Neural cell (in vitro differentiated cells): Measurements from ENCODE around the gene TNS3. TPM values are rescaled to one million over a fixed set of nuclear protein-coding genes. Genes with fewer than 3 reads are reported as not detected.

Experiments used
- H2AFZ ChIP-seq: fragments of 200-600, 300-800 bp; sonication (generic), shearing (Covaris generic); 2 replicates; pipeline ENCODE4 v1.6.0; 2014; ENCODE audit warnings: low read depth, mild to moderate bottlenecking, antibody characterized with exemption, low read length, moderate library complexity
- H3F3A ChIP-seq: fragments of 200-600 bp; shearing (Covaris generic); 2 replicates; pipeline ENCODE4 v1.6.1; 2016; ENCODE audit warnings: mild to moderate bottlenecking, moderate library complexity, mixed read lengths, antibody characterized with exemption, low read length; ENCODE audit not compliant: insufficient read depth, poor library complexity, severe bottlenecking
- H3K27ac ChIP-seq: fragments of 200-600, 300-800 bp; sonication (generic), shearing (Covaris generic); 2 replicates; pipeline ENCODE4 v1.5.1; 2014; ENCODE audit warnings: mild to moderate bottlenecking, low read length, moderate library complexity
- H3K27me3 ChIP-seq: fragments of 300-800, 200-600 bp; sonication (generic), shearing (Covaris generic); 2 replicates; pipeline ENCODE4 v1.6.0; 2014; ENCODE audit warnings: mild to moderate bottlenecking, low read depth, low read length, moderate library complexity; ENCODE audit not compliant: insufficient read depth
- H3K36me3 ChIP-seq: fragments of 300-800, 200-600 bp; sonication (generic), shearing (Covaris generic); 2 replicates; pipeline ENCODE4 v1.5.1; 2014; ENCODE audit warnings: mild to moderate bottlenecking, antibody characterized with exemption, low read length, moderate library complexity; ENCODE audit not compliant: insufficient read depth
- H3K4me2 ChIP-seq: fragments of 300-800, 200-600 bp; sonication (generic), shearing (Covaris generic); 2 replicates; pipeline ENCODE4 v1.6.0; 2014; ENCODE audit warnings: mild to moderate bottlenecking, low read length
- H3K4me3 ChIP-seq: fragments of 300-800, 200-600 bp; sonication (generic), shearing (Covaris generic); 2 replicates; pipeline ENCODE4 v1.5.1; 2014; ENCODE audit warnings: mild to moderate bottlenecking, low read length, moderate library complexity
- H3K79me2 ChIP-seq: fragments of 200-600 bp; shearing (Covaris generic); replicated peaks from 2 replicates; pipeline ENCODE4 v1.6.0; 2014; ENCODE audit warnings: mild to moderate bottlenecking, low read length, moderate library complexity; ENCODE audit not compliant: insufficient read depth
- H3K9ac ChIP-seq: fragments of 300-800, 200-600 bp; sonication (generic), shearing (Covaris generic); 2 replicates; pipeline ENCODE4 v1.6.1; 2016; ENCODE audit warnings: mild to moderate bottlenecking, low read length, mixed read lengths
- H3K9me2 ChIP-seq: fragments of 200-600 bp; shearing (Covaris generic); 2 replicates; pipeline ENCODE4 v1.6.1; 2016; ENCODE audit warnings: mild to moderate bottlenecking, low read length, mixed read lengths; ENCODE audit not compliant: insufficient read depth
- H3K9me3 ChIP-seq: fragments of 200-600, 300-800 bp; sonication (generic), shearing (Covaris generic); 2 replicates; pipeline ENCODE4 v1.6.1; 2016; ENCODE audit warnings: mild to moderate bottlenecking, mixed run types, low read length, moderate library complexity, mixed read lengths
- H4K20me1 ChIP-seq: fragments of 200-600 bp; shearing (Covaris generic); 2 replicates; pipeline ENCODE4 v1.6.1; 2016; ENCODE audit warnings: mild to moderate bottlenecking, mixed run types; ENCODE audit not compliant: insufficient read depth
- EP300 ChIP-seq: fragments of 450-650 bp; conservative IDR thresholded peaks from 2 replicates; pipeline ENCODE4 v1.6.1; 2014; ENCODE audit warnings: antibody characterized with exemption, mild to moderate bottlenecking, moderate library complexity; ENCODE audit not compliant: poor library complexity, severe bottlenecking
- EZH2 ChIP-seq: fragments of 200-600, 300-800 bp; shearing (Covaris generic), sonication (generic); IDR thresholded peaks from 2 replicates; pipeline ENCODE4 v1.6.1; 2014; ENCODE audit warnings: antibody characterized with exemption, low read length, borderline replicate concordance, mild to moderate bottlenecking; ENCODE audit not compliant: insufficient read depth, poor library complexity, severe bottlenecking
- MXI1 ChIP-seq: fragments of 450-650 bp; conservative IDR thresholded peaks from 2 replicates; pipeline ENCODE4 v1.6.1; 2014; ENCODE audit warnings: antibody characterized with exemption, mild to moderate bottlenecking; ENCODE audit not compliant: poor library complexity, severe bottlenecking
- RAD21 ChIP-seq: fragments of 450-650 bp; conservative IDR thresholded peaks from 2 replicates; pipeline ENCODE4 v1.6.1; 2014; ENCODE audit warnings: antibody characterized with exemption, mild to moderate bottlenecking, moderate library complexity
- TAF1 ChIP-seq: IDR thresholded peaks from 2 replicates; pipeline ENCODE4 v1.6.1; 2012; ENCODE audit warnings: low read depth
- polyA plus RNA-seq: library from polyadenylated mRNA; depleted of rRNA; stranded (reverse); fragments of >200 nt; gene quantifications from 2 replicates; pipeline ENCODE4 v1.2.3, GENCODE V29; 2014
- TF ChIP-seq, protein P1 (sequence below): IDR thresholded peaks from 2 replicates; pipeline ENCODE4 v1.6.1; 2012; ENCODE audit warnings: borderline replicate concordance

Gene TNS3
- polyA plus RNA-seq, 1 donor from 2014 or later: 0.58 TPM

DNA sequence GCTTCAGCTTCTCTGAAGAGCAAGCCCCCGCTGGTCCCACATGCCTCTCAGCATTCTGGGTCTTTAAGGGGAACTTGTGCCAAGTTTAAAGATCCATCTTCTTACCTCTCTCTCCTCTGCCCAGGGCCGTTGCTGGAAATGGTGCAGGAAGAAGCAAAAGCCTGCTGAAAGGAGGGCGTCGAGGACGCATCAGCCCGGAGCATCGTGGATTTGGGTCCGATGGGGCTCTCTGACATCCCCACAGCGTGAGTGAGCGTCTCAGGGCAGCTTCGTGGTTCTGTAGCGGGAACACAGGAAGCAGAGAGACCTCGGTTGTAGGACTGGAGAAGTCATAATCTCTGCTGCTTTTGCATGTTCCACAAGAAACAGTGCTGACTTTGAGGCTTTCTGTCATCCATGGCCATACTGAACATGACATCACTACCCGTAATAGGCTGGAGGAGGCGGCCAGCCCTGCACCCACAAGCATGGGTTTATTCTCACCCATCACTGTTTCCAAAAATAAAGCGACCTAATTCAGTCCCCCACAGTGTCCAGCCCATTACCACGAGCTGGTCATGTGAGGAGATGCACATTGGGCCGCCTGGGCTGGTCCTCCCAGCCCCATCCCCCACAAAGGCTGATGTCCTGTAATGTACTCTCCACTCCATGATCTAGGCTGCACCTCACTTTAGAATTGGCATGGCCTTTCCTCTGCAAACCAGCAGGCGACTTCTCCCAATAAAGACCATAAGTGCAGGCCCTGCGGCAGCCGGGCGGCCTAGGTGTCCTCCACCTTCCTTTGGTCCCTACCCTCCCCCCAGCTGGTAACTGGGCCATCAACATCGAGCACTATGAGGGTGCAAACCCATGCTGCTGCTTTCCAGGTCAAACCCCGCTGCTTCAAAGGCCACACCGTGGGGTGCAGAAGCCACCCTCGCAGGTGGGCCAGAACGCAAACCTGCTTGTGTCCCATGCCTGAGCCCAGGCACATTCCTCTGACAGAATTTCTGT, 276.9 kb downstream of the TNS3 start:
- Histone ChIP-seq H3F3A (no peaks in the 10 kb centered on the region), H3K9me2 (no peaks in the 10 kb centered on the region), H4K20me1 (no peaks in the 10 kb centered on the region), H3K9ac (no peak overlapping the region), H3K4me2 (no peak overlapping the region), H3K79me2 (no peaks in the 10 kb centered on the region), H3K36me3 (no peaks in the 10 kb centered on the region), H3K9me3 (no peaks in the 10 kb centered on the region), H3K27me3 (no peaks in the 10 kb centered on the region), H2AFZ (no peak overlapping the region), H3K4me3 (no peak overlapping the region), H3K27ac (no peak overlapping the region)
- TF ChIP-seq EZH2: no peak

DNA sequence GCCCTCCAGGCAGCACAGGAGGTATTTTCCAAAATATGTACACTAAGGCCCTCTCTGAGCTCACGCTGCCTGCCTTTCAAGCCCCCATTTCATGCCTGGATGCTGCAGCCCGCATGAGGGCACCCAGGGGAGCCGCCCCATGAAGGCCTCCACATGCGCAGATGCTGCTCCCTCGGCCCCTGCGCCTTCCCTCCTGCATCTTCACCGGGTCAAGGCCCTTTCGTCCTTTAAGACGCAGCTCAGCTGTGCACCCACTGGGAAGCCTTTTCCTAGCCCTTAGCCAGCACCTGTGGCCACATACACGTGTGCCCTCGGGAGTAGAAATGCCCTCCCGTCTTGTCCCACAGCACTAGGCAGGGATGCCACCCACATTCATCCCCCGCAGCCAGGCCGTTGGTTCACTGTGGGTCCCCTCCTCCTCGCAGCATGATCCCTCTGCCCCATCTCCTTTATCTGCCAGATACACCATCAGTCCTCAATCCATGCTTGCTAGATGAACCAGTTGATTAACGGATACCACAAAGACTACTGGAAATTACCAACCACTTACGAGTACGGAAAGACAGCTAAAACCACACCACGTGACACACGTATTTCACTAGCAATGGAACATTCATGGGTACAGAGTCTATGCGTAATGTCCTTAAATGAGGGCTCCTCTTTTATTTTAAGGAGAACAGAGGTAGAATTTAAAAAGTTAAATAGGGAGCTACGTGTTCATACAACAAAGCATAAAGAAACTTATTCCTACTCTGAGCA, 278.0 kb downstream of the TNS3 start:
- Histone ChIP-seq H2AFZ (no peak overlapping the region), H3K9me3 (no peaks in the 10 kb centered on the region), H3K4me3 (no peak overlapping the region), H3F3A (no peaks in the 10 kb centered on the region), H3K27me3 (no peaks in the 10 kb centered on the region), H3K9ac (no peak overlapping the region), H3K4me2 (no peak overlapping the region), H3K9me2 (no peaks in the 10 kb centered on the region), H3K27ac (no peak overlapping the region), H3K79me2 (no peaks in the 10 kb centered on the region), H3K36me3 (no peaks in the 10 kb centered on the region), H4K20me1 (no peaks in the 10 kb centered on the region)
- no peak for TF ChIP-seq TAF1
- no peak for TF ChIP-seq MXI1
- TF ChIP-seq RAD21: no peak
- TF ChIP-seq EZH2: no peak
- TF ChIP-seq, protein P1, sequence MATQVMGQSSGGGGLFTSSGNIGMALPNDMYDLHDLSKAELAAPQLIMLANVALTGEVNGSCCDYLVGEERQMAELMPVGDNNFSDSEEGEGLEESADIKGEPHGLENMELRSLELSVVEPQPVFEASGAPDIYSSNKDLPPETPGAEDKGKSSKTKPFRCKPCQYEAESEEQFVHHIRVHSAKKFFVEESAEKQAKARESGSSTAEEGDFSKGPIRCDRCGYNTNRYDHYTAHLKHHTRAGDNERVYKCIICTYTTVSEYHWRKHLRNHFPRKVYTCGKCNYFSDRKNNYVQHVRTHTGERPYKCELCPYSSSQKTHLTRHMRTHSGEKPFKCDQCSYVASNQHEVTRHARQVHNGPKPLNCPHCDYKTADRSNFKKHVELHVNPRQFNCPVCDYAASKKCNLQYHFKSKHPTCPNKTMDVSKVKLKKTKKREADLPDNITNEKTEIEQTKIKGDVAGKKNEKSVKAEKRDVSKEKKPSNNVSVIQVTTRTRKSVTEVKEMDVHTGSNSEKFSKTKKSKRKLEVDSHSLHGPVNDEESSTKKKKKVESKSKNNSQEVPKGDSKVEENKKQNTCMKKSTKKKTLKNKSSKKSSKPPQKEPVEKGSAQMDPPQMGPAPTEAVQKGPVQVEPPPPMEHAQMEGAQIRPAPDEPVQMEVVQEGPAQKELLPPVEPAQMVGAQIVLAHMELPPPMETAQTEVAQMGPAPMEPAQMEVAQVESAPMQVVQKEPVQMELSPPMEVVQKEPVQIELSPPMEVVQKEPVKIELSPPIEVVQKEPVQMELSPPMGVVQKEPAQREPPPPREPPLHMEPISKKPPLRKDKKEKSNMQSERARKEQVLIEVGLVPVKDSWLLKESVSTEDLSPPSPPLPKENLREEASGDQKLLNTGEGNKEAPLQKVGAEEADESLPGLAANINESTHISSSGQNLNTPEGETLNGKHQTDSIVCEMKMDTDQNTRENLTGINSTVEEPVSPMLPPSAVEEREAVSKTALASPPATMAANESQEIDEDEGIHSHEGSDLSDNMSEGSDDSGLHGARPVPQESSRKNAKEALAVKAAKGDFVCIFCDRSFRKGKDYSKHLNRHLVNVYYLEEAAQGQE: no peak

DNA sequence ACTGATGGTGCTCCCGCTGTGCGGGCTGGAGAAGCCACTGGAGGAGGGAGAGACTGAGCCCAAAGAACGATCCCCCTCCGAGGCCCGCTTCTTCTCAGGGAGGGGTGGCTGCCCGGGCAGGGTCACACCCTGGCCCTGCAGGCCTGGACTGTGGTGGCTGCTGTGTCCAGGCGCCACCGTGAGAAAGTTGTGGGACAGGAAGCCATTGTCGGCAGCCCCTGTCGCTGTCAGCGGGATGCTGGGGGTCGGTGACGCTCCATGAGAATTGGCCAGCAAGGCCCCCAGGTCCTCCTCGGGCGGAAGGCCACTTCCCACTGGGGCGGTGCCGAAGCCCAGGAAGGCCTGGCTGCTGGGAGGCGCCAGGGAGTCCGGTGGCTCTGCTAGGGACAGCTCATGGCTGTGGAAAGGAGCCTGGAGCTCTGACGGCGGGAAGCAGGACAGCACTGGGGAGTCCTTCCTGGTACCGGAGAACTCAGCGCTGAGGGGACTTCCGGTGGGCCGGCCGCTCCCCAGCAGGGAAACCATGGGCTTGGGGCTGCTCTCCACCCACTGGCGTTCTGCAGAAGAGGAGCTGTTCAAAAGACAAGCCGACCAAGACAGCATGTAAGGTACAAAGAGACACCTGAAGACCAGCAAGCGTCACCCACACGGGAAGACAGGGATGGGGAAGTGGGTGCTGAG, 278.8 kb downstream of the TNS3 start:
- TF ChIP-seq EP300 (no peak), RAD21 (no peak), EZH2 (no peak)
- TF ChIP-seq, protein P1: no peak
- Histone ChIP-seq H3K36me3 (no peaks in the 10 kb centered on the region), H3K27me3 (no peaks in the 10 kb centered on the region), H3K9me2 (no peaks in the 10 kb centered on the region), H3F3A (no peaks in the 10 kb centered on the region), H3K9ac (no peak overlapping the region), H3K9me3 (no peaks in the 10 kb centered on the region), H3K4me2 (no peak overlapping the region), H3K79me2 (no peaks in the 10 kb centered on the region), H4K20me1 (no peaks in the 10 kb centered on the region), H3K4me3 (no peak overlapping the region), H3K27ac (no peak overlapping the region), H2AFZ (no peak overlapping the region)
